HUES6 (cell line): ENCODE measurements around the gene MARCOL.
A peak's percentile ranks its signal among the peaks of the same experiment; 100 is the strongest.

Source experiments
- H3K27ac ChIP-seq: 2 replicates; pipeline ENCODE4 v1.7.0; 2013; ENCODE audit warnings: low read depth, mild to moderate bottlenecking, low read length, inconsistent platforms
- H3K27me3 ChIP-seq: 2 replicates; pipeline ENCODE4 v1.6.1; 2013; ENCODE audit warnings: low read length; ENCODE audit not compliant: control insufficient read depth, insufficient read depth
- H3K36me3 ChIP-seq: 2 replicates; pipeline ENCODE4 v1.6.1; 2013; ENCODE audit warnings: low read length; ENCODE audit not compliant: control insufficient read depth, insufficient read depth
- H3K4me1 ChIP-seq: 2 replicates; pipeline ENCODE4 v1.6.1; 2013; ENCODE audit warnings: low read length; ENCODE audit not compliant: control insufficient read depth, insufficient read depth
- H3K4me3 ChIP-seq: 2 replicates; pipeline ENCODE4 v1.5.1; 2013; ENCODE audit warnings: low read depth, low read length
- H3K9ac ChIP-seq: one replicate; pipeline ENCODE4 v1.6.1; 2013; ENCODE audit warnings: mild to moderate bottlenecking, low read length
- H3K9me3 ChIP-seq: 2 replicates; pipeline ENCODE4 v1.6.1; 2013; ENCODE audit warnings: low read depth, low read length; ENCODE audit not compliant: control insufficient read depth, insufficient read depth

MARCOL gene

GRCh38 chr5:148214665-148215185 is 23.6 kb upstream of the MARCOL start:
- Histone ChIP-seq H3K36me3 (no peaks in the 10 kb centered on the region), H3K4me1 (no peaks in the 10 kb centered on the region), H3K9me3 (no peaks in the 10 kb centered on the region), H3K4me3 (no peak overlapping the region), H3K27ac (no peak overlapping the region), H3K27me3 (no peaks in the 10 kb centered on the region), H3K9ac (no peak overlapping the region)

- Histone ChIP-seq H3K27me3 (no peaks in the 10 kb centered on the region), H3K9me3 (no peaks in the 10 kb centered on the region), H3K9ac (no peak overlapping the region), H3K27ac (no peak overlapping the region), H3K4me3 (no peak overlapping the region), H3K36me3 (no peaks in the 10 kb centered on the region), H3K4me1 (no peaks in the 10 kb centered on the region)
Measured at GRCh38 chr5:148221508-148221907, 16.8 kb upstream of the MARCOL start.

DNA sequence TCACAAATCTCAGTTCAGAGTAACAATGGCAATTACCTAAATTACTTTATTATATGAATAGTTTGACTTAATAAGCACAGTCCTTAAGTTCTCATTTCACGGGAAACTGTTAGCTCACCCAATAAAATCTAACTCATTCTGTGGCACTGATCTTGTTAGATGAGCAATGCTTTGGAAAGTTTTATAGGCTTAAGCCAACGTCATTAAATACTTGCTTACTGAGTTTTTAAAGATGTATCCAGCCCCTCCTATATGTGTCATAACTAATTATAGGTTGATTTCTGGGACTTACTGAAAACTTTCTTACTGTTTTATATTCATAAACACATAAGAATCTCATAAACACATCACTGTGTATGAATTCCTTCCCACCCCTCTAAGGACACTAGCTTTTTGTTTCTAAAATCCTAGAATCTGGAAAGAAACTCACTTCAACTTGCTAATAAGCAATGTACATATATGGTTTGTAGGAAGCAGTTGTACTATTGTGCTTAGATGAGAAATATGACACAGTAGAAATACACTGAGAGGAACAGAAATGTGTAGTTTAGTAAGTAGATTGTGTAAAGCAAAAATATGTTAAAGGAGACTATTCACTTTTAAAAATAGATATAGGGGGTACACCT is 14.1 kb upstream of the MARCOL start:
- Histone ChIP-seq H3K4me1 (no peaks in the 10 kb centered on the region), H3K27me3 (no peaks in the 10 kb centered on the region), H3K27ac (no peak overlapping the region), H3K36me3 (no peaks in the 10 kb centered on the region), H3K9ac (no peak overlapping the region), H3K4me3 (no peak overlapping the region), H3K9me3 (no peaks in the 10 kb centered on the region)

DNA sequence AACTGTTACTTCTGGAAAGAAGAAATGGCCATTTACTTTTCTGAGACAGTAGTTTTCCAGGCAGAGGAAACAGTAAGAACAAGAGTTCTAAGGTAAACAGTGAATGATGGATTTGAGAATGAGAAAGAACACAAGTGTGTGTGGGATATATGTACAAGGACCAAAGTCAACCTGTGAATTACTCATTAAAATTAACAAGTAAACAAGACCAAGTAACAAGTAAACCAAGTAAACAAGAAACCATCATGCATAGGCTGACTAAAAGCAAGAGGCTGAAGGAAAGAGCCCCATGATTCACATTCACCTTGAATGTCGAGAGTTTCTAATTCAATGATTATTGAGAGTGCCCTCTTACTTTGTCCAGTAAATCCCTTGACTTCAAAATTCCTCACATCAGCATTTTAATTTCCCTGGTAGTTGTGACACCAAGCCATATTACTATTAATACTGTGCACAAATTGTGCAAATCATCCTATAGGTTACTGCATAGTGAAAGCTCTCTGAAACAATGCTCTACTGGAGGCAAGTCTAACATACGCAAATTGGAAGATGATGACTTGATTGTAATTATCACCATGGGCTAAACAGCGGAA is 9.8 kb upstream of the MARCOL start:
- Histone ChIP-seq H3K4me3 (no peak overlapping the region), H3K9ac (no peak overlapping the region), H3K36me3 (no peaks in the 10 kb centered on the region), H3K27me3 (no peaks in the 10 kb centered on the region), H3K4me1 (no peaks in the 10 kb centered on the region; the same call in 1 of the 2 replicates), H3K27ac (no peak overlapping the region), H3K9me3 (no peaks in the 10 kb centered on the region)

DNA sequence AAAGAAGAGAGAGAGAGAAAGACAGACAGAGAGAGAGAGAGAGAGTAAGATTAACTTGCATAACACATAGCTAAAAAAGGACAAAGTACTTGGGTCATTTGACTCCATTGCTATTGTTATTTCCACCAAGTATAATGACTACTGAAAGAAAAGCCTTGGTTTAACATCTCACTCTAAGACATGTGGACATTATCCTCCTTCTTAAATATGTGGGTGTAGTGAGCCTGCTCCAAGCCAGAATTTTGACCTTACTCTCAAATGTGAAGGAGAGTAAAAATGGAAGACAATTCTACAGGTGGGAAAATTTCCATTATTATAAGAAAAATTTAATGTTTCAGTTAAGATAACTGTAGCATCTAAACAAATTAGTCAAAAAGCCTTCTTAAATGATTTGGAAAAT is 8.5 kb upstream of the MARCOL start:
- peak overlapping the region; percentile 42 for H3K9ac ChIP-seq
- no peak overlapping the region for H3K27ac ChIP-seq
- no peaks in the 10 kb centered on the region for H3K9me3 ChIP-seq
- H3K4me3 ChIP-seq = peak overlapping the region; percentile 58
- H3K27me3 ChIP-seq = no peaks in the 10 kb centered on the region
- H3K36me3 ChIP-seq = no peaks in the 10 kb centered on the region
- no peaks in the 10 kb centered on the region; the same call in 1 of the 2 replicates for H3K4me1 ChIP-seq

DNA sequence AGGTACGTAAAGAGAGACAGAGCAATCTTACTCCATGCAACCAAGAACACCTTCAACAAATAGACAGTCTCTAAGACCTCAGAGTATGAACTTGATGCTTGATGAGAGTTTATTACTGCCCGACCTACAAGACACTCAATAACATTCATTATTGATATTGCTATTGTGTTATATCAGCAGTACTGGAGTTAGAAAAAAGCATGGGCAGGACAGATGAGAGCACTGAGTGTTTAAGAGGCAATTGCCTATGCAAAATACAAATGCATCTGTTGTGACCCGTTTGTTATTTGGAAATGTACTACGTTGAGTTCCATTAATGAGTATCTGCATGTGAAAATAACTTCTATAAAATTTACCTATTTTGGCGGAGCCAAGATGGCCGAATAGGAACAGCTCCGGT is 8.1 kb upstream of the MARCOL start:
- H3K9me3 ChIP-seq = no peaks in the 10 kb centered on the region
- H3K4me1 ChIP-seq = no peaks in the 10 kb centered on the region; the same call in 1 of the 2 replicates
- H3K27ac ChIP-seq = no peak overlapping the region
- H3K9ac ChIP-seq = peak overlapping the region; percentile 42
- peak overlapping the region; percentile 58 for H3K4me3 ChIP-seq
- H3K27me3 ChIP-seq = no peaks in the 10 kb centered on the region
- no peaks in the 10 kb centered on the region for H3K36me3 ChIP-seq

DNA sequence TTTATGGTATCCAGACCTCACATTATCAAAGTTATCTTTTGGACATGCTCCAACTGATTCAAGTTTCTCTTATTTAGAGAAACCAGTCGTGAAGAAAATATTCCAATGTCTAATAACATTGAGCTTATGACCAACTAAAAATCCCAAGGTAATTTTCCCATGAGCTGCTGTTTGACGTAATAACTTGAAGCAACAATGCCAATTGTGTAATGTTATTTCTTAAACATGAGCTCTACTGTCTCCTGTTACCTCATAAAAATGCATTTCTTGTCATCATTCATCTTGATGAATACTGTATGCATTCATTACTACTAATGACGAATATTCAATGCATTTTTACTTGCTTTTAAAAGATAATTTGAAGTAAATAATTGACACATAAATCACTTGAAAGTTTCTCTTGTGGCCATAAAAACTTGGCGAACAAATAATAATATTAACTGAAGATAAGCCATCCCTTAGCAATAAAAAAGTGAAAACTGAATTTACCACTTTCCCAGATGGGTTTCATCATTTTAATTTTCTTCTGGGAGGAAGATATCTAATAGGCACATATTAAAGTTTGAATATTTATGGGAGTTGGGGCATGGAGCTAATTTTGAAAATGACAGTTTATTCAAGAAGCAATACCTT is 424 bp upstream of the MARCOL start:
- H3K9ac ChIP-seq = no peak overlapping the region
- H3K4me3 ChIP-seq = no peak overlapping the region
- H3K27me3 ChIP-seq = peaks cover 2% of the 10 kb centered on the region; the same call in 1 of the 2 replicates
- no peaks in the 10 kb centered on the region for H3K36me3 ChIP-seq
- H3K9me3 ChIP-seq = no peaks in the 10 kb centered on the region
- no peaks in the 10 kb centered on the region for H3K4me1 ChIP-seq
- H3K27ac ChIP-seq = no peak overlapping the region

GRCh38 chr5:148248894-148249293 is 10.6 kb downstream of the MARCOL start:
- H3K4me1 ChIP-seq = no peaks in the 10 kb centered on the region
- H3K4me3 ChIP-seq = no peak overlapping the region
- H3K27me3 ChIP-seq = no peaks in the 10 kb centered on the region
- no peak overlapping the region for H3K27ac ChIP-seq
- no peaks in the 10 kb centered on the region for H3K9me3 ChIP-seq
- H3K9ac ChIP-seq = no peak overlapping the region
- H3K36me3 ChIP-seq = no peaks in the 10 kb centered on the region

GRCh38 chr5:148255456-148255855 is 17.1 kb downstream of the MARCOL start:
- Histone ChIP-seq H3K27ac (no peak overlapping the region), H3K9ac (no peak overlapping the region), H3K36me3 (no peaks in the 10 kb centered on the region), H3K27me3 (no peaks in the 10 kb centered on the region), H3K9me3 (0 out of 2 replicates have a peak, but pooled peaks cover 3% of the 10 kb centered on the region), H3K4me3 (no peak overlapping the region), H3K4me1 (no peaks in the 10 kb centered on the region)

DNA sequence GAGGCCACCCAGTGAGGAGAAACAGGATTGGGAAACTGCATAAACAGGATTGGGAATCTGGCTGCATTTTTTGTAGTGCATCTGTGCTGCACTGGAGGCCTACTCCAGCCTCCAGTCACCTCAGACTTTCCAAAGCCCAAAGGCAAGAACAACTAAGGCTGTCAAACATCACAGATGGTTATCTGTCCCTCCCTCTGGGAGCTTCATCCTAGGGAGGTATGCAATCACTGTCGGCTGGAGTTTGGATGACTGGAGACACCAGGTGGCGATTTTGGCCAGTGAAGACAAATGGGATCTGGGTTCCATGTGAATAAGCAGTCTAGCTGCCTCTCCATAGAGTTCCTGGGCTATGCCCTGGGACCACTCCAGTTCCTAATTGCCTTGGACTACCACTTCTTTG is 21.0 kb downstream of the MARCOL start:
- H3K4me3 ChIP-seq = no peak overlapping the region

DNA sequence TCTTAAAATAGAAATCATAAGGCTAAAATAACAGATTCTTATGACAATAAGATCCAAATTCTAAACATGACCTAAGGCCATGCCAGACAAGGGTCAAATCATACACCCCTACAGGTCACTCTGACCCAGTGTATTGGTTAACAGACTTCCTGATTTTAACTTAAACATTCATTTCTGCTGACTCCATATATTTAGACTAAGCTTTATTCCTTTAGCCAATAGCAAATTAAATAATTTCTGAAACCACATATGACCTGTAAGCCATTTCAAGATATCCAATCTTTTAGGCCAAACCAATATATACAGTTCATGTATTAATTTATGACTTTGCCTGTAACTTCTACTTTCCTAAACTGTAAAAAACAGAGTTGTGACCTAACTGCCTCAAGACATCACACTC is 22.9 kb downstream of the MARCOL start:
- H3K9me3 ChIP-seq = 0 out of 2 replicates have a peak, but pooled peaks cover 3% of the 10 kb centered on the region
- H3K9ac ChIP-seq = no peak overlapping the region
- H3K27me3 ChIP-seq = no peaks in the 10 kb centered on the region
- H3K36me3 ChIP-seq = no peaks in the 10 kb centered on the region
- H3K27ac ChIP-seq = no peak overlapping the region
- no peak overlapping the region for H3K4me3 ChIP-seq
- H3K4me1 ChIP-seq = no peaks in the 10 kb centered on the region

More for the DNA sequence above, 21.0 kb downstream of the MARCOL start:
- H3K4me1 ChIP-seq = no peaks in the 10 kb centered on the region
- H3K9ac ChIP-seq = no peak overlapping the region
- H3K36me3 ChIP-seq = no peaks in the 10 kb centered on the region
- no peak overlapping the region for H3K27ac ChIP-seq
- 0 out of 2 replicates have a peak, but pooled peaks cover 3% of the 10 kb centered on the region for H3K9me3 ChIP-seq
- H3K27me3 ChIP-seq = no peaks in the 10 kb centered on the region
